Adrenal gland (tissue), 12 donors: ENCODE results near the gene BCAS3. TPM values are rescaled to one million over a fixed set of nuclear protein-coding genes. Genes with fewer than 3 reads are reported as not detected.
"Not testable (repeated sequence)": the region's sequence is repeated elsewhere in the genome, so short reads cannot be mapped to it uniquely, and the experiment has no call there.

Experiments used
- DNase-seq, 7 donors: peaks; one replicate each; pipeline ENCODE4 v3.0.0-alpha.2; 2019 to 2020
- H3K27ac ChIP-seq, 5 donors: fragments of 200-600 bp; sonication (generic) in 4 of 5; 1 replicate in 3 of 5; 2 replicates in 2 of 5; pipeline versions ENCODE4 v1.5.1 to v1.8.0; 2016 to 2020; ENCODE audit warnings: mild to moderate bottlenecking in 1 of 5
- H3K27me3 ChIP-seq: fragments of 200-600 bp; 2 replicates; pipeline ENCODE4 v1.8.0; 2021
- H3K36me3 ChIP-seq, 2 donors: fragments of 200-600 bp; replicated peaks in 1 of 2; 1 replicate in 1 of 2; 2 replicates in 1 of 2; pipeline versions ENCODE4 v1.5.1 to v1.8.0; 2018 to 2022
- H3K4me1 ChIP-seq, 2 donors: fragments of 200-600 bp; replicated peaks in 1 of 2; 1 replicate in 1 of 2; 2 replicates in 1 of 2; pipeline versions ENCODE4 v1.5.1 to v1.8.0; 2018 to 2021
- H3K4me3 ChIP-seq, 4 donors: fragments of 200-600 bp; sonication (generic) in 3 of 4; one replicate each; pipeline ENCODE4 v1.5.1; 2016 to 2018
- H3K9me3 ChIP-seq, 3 donors: fragments of 200-600 bp; sonication (generic) in 1 of 3; replicated peaks in 1 of 3; 1 replicate in 2 of 3; 2 replicates in 1 of 3; pipeline versions ENCODE4 v1.5.1 to v1.8.0; 2016 to 2021
- POLR2A ChIP-seq, 2 donors: fragments of 450-650 bp; IDR thresholded peaks; one replicate each; pipeline ENCODE4 v1.6.1; 2017; ENCODE audit warnings: antibody characterized with exemption in 2 of 2, mild to moderate bottlenecking in 2 of 2, moderate library complexity in 1 of 2
- WGBS, 4 donors: extraction: QIAGEN DNeasy Blood & Tissue Kit in 2 of 4; methylation state at CpG; one replicate each; pipeline versions ENCODE4 v1.1.5 to v1.1.7; 2013 to 2017; 5-methylcytosine and 5-hydroxymethylcytosine counted together
- intact Hi-C, 2 donors: fragments of 100-400 bp; cut with DNase I; formaldehyde crosslinking; loops; one replicate each; pipeline versions ENCODE4 v1.14.1 to v1.15.0; 2022 to 2023
- polyA plus RNA-seq, 3 donors: library from polyadenylated mRNA; stranded (reverse); fragments of 200-250 nt in 2 of 3; fragments of 350-450 nt in 1 of 3; fragmentation: Illumina TruSeq in 1 of 3; extraction: RNeasy Lipid Tissue Mini Kit (QIAGEN cat#74804) in 1 of 3; gene quantifications; one replicate each; pipeline ENCODE4 v1.2.3, GENCODE V29; 2013 to 2014
- total RNA-seq, 9 donors: library from RNA; depleted of rRNA in 4 of 9; stranded (reverse); fragments of >200 nt in 4 of 9; fragments of 120-200 nt in 1 of 9; fragmentation: NEBNext Ultra II Directional in 1 of 9; extraction: Animal tissue kit (Norgen Biotek cat#: 25700) in 1 of 9; gene quantifications; one replicate each; pipeline versions ENCODE4 v1.1.0 to v1.2.4, GENCODE V29; 2013 to 2023
- TF ChIP-seq, protein P1 (sequence below), 6 experiments: fragments of 450-650 bp in 4 of 6; fragments of 200-600 bp in 2 of 6; sonication (generic) in 1 of 6; IDR thresholded peaks; 1 replicate in 5 of 6; 2 replicates in 1 of 6; pipeline versions ENCODE4 v1.5.1 to v1.8.0; 2016 to 2021; ENCODE audit warnings: antibody characterized with exemption in 6 of 6, mild to moderate bottlenecking in 2 of 6, moderate library complexity in 1 of 6
- donor health status: healthy with polysubstance abuse.
- donor health status: Bipolar disorder and iron deficiency.
- donor health status: DM: yes; HTN: yes; CAD: no.
- donor health status: DM: no; HTN: no; CAD: no.
- donor health status: DM: no; HTN: no; CAD: no.
- donor health status: DM: yes; HTN: yes; CAD: no.

Gene BCAS3
- total and polyA plus RNA-seq, 12 donors: 9.4 to 105 (median 29.0) TPM

DNA sequence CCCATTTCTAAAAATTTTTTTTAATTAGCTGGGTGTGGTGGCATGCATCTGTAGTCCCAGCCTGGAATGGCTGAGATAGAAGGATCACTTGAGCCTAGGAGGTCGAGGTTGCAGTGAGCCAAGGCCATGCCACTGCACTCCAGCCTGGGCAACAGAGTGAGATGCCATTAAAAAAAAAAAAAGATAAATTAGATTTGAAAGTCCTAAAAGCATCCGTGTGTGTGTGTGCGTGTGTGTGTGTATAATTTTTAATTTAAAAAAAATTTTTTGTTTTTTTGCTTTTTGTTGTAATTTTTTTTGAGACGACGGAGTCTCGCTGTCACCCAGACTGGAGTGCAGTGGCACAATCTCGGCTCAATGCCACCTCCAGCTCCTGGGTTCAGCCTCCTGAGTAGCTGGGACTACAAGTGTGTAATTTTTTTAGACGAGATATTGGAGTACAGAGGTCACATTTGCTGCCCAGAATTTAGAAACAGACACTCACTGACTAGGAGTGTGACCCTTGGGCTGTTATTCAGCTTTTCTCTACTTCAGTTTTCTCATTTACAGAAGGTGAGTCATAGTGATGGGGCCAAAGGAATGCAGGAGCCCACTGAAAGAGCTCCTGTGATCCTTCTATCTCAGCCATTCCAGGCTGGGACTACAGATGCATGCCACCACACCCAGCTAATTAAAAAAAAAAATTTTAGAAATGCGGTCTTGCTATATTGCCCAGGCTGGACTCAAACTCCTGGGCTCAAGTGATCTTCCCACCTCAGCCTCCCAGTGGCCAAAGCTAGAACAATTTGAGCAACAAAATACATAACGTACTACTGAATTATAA, 749.0 kb downstream of the BCAS3 start:
- peaks cover 36% of the 10 kb centered on the region for H3K27me3 ChIP-seq
- intact Hi-C loops: no loop called here
- TF ChIP-seq POLR2A (IDR thresholded peaks at IDR 0.05): no peak
- TF ChIP-seq, protein P1, sequence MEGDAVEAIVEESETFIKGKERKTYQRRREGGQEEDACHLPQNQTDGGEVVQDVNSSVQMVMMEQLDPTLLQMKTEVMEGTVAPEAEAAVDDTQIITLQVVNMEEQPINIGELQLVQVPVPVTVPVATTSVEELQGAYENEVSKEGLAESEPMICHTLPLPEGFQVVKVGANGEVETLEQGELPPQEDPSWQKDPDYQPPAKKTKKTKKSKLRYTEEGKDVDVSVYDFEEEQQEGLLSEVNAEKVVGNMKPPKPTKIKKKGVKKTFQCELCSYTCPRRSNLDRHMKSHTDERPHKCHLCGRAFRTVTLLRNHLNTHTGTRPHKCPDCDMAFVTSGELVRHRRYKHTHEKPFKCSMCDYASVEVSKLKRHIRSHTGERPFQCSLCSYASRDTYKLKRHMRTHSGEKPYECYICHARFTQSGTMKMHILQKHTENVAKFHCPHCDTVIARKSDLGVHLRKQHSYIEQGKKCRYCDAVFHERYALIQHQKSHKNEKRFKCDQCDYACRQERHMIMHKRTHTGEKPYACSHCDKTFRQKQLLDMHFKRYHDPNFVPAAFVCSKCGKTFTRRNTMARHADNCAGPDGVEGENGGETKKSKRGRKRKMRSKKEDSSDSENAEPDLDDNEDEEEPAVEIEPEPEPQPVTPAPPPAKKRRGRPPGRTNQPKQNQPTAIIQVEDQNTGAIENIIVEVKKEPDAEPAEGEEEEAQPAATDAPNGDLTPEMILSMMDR (IDR thresholded peaks at IDR 0.05): no peak

DNA sequence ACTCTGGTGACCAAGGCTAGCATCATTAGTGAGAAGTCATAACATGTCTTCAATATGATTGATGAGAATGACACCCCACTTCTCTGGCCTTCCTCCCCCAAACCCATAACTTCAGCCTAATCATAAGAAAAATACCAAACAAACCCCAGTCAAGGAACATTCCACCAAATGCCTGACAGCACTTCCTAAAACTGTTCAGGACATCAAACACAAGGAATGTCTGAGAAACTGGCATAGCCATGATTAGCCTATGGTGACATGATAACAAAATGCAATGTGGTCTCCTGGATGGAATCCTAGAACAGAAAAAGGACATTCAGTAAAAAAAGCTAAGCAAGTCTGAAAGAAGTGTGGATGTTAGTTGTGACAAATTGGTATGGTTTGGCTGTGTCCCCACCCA, 749.9 kb downstream of the BCAS3 start:
- no peak for DNase-seq
- Histone ChIP-seq H3K36me3 (no peaks in the 10 kb centered on the region), H3K4me3 (no peak overlapping the region), H3K9me3 (no peaks in the 10 kb centered on the region), H3K4me1 (no peaks in the 10 kb centered on the region), H3K27me3 (peaks cover 35% of the 10 kb centered on the region), H3K27ac (no peak overlapping the region)
- intact Hi-C loops: no loop called here
- TF ChIP-seq POLR2A (IDR thresholded peaks at IDR 0.05): no peak
- TF ChIP-seq, protein P1 (IDR thresholded peaks at IDR 0.05): no peak

More for the DNA sequence above, 749.0 kb downstream of the BCAS3 start:
- Histone ChIP-seq H3K9me3 (no peaks in the 10 kb centered on the region), H3K36me3 (no peaks in the 10 kb centered on the region), H3K27ac (no peak overlapping the region), H3K4me1 (no peaks in the 10 kb centered on the region), H3K4me3 (no peak overlapping the region)
- WGBS, 4 donors: 77 to 81% (median 80%) methylated on average over 10 of the region's 10 CpGs
- no peak for DNase-seq

DNA sequence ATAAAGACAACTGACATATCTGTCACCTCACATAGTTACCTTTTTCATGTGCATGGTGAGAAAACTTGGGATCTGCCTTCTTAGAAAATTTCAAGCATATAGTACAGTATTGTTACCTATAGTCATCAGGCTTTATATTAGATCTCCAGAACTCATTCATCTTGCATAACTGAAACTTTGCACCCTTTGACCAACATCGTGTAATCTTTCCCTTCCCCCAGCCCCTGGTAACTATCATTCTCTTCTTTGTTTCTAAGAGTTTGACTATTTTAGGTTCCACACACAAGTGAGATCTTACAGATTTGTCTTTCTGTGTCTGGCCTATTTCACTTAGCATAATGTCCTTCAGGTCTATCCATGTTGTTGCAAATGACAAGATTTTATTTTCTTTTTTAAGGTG, 751.6 kb downstream of the BCAS3 start:
- no peaks in the 10 kb centered on the region for H3K4me1 ChIP-seq
- H3K36me3 ChIP-seq: no peaks in the 10 kb centered on the region
- 64 to 85% (median 76%) methylated on average over 1 of the region's 1 CpG for WGBS, 4 donors
- H3K4me3 ChIP-seq: no peak overlapping the region
- H3K27ac ChIP-seq: no peak overlapping the region
- no peak for TF ChIP-seq POLR2A (IDR thresholded peaks at IDR 0.05)
- TF ChIP-seq, protein P1 (IDR thresholded peaks at IDR 0.05): no peak
- intact Hi-C loops: no loop called here
- H3K9me3 ChIP-seq: no peaks in the 10 kb centered on the region
- no peak for DNase-seq
- H3K27me3 ChIP-seq: peaks cover 18% of the 10 kb centered on the region

DNA sequence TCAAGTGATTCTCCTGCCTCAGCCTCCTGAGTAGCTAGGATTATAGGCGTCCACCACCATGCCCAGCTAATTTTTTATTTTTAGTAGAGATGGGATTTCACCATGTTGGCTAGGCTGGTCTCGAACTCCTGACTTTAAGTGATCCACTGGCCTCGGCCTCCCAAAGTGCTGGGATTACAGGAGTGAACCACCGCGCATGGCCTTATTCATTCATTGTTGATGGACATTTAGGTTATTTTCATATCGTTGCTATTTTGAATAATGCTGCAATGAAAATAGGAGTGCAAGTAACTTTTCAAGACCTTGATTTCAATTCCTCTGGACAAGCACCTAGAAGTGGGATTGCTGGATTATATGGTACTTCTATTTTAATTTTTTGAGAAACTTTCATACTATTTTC, 752.2 kb downstream of the BCAS3 start:
- H3K27ac ChIP-seq, DNase-seq, H3K9me3 ChIP-seq, intact Hi-C loops, H3K36me3 ChIP-seq, H3K4me1 ChIP-seq, H3K4me3 ChIP-seq: not testable (repeated sequence)
- 87 to 92% (median 91%) methylated on average over 6 of the region's 6 CpGs for WGBS, 4 donors
- H3K27me3 ChIP-seq: peaks cover 12% of the 10 kb centered on the region
